ENCODE data around the gene PRR15L. TPM values are rescaled to one million over a fixed set of nuclear protein-coding genes. Genes with fewer than 3 reads are reported as not detected.
A peak's percentile ranks its signal among the peaks of the same experiment; 100 is the strongest.
"Not testable (repeated sequence)": the region's sequence is repeated elsewhere in the genome, so short reads cannot be mapped to it uniquely, and the experiment has no call there.

Gene PRR15L
- total RNA-seq, 1 donor from 2014 or later = not detected

DNA sequence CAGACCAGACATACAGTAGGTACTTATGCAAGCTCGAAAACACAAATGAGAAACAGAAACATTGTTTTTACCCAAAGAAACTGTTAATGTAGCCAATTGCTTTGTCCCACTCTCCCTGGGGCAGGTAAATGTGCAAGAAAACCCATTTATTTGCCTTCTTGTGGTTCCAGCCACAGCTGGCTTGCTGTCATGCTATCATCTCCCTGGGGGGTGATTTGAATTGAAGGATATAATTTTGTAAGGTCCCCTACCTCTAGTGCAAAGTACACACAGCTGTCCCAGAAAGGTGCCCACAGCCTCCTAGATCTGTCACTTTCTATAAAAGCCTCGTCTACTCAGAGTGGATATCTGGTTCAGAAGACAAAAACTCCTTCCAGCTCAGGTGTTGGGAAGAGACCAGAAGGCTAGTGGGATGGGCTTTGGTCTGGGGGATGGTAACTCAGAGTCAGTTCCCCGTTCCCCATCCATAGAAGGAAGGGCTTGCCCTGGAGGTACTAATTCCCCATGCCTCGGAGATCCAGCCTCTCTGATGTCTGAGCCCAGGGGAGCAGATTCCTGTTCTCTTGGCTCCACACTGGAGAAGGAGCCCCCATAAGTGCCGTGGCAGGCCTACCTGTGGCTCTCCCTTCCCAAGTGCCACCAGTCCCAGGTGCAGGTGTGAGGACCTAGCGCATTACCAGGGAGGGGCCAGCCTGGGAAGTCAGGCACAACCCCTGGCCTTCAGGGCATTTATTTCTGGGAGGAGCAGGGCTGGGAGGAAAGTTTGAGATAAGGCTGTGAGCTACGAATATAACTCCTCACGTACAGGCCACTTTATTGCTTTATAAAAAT lies 2.4 kb upstream of the PRR15L start:
- no peak for DNase-seq

DNA sequence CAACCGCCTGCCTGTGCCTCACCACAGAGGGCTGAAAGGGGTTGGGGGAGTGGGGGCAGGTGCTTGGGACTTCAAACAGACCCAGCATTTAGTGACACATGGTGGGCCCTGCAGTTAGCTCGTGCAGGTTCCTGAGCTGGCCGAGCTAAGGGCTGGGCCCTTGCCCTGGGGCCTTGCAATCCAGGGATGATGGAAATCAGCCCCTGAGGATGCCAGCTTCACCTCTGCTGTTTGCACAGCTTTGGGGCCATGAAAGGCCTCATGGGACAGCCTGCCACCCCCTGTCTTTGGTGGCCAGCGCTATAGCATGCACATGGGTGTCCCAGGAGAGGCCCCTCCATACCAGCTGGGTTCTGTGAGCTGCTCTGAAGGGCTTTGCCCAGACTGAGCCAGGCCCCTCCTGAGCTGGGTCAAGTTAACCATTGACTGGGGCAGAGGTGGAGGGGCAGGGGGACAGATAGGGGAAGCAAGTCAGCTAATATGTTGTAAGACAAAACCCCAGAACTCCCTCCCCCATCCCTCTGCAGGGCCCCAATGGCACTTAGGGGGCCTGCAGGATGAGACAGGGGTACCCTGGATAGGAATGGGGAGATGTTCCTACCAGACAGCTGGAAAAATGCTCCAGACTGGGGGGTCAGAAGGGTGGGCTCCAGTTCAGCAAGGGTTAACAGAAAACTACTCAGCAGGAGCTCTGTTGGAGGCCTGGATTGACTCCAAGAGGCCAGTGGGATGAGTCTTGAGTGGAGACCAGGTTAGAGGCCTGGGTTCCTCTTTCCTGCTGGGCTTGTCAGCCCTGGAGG lies 692 bp downstream of the PRR15L start:
- DNase-seq = no peak

DNA sequence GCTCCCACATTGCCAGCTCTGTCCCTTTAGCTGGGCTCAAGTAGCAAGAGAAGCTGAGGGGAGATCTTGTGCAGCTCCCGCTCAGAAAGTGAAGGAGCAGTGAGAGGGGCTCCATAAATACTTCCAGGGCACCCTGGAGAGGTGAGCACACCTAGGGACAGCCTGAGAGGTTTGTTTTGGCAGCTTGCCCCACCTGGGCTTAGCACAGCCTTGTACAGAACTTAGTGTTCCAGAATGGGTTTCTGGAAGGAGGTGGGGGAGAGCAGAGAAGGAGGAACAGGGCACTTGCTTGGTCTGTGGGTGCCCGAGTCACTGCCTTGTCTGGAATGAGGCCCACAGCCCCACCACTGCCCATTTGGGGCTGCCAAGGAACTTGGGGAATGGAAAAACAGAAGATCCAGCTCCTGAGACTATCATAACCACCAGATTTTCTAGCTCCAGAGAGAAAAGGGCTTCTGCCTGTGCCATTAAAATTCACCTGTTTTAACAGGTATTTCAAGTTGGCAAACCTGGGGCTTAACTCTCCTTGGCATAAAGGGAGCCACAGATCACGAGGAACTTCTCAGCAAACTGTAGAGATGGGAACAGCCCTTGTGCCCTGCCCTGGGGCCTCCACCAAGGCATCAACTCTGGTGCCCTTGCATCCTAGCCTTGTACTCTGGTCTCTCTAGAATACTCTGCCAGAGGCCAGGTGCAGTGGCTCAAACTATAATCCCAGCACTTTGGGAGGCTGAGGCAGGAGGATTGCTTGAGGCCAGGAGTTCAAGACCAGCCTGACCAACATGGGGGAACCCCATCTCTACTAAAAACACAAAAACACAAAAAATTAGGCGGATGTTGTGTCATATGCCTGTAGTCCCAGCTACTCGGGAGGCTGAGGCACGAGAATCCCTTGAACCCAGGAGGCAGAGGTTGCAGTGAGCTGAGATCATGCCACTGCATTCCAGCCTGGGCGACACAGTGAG lies 1.9 kb downstream of the PRR15L start:
- no peak for DNase-seq

DNA sequence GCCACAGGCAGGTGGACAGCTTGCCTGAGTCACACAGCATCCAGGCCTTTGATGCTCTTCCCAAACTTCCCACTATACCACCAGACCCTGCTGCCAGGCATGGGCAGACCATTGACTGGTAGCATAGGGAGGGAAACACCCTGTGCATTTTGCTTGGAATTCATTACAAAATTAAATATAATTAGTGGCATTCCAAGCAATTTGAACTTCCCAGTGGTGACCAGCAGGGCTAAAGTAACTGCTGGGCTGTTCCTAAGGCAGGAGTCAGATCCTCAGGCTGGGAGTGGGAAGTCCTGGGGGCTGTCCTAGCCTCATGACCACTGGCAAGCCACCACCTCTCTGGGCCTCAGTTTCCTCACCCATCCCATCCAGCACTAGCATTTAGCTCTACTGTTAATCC lies 3.8 kb downstream of the PRR15L start:
- DNase-seq = no peak

DNA sequence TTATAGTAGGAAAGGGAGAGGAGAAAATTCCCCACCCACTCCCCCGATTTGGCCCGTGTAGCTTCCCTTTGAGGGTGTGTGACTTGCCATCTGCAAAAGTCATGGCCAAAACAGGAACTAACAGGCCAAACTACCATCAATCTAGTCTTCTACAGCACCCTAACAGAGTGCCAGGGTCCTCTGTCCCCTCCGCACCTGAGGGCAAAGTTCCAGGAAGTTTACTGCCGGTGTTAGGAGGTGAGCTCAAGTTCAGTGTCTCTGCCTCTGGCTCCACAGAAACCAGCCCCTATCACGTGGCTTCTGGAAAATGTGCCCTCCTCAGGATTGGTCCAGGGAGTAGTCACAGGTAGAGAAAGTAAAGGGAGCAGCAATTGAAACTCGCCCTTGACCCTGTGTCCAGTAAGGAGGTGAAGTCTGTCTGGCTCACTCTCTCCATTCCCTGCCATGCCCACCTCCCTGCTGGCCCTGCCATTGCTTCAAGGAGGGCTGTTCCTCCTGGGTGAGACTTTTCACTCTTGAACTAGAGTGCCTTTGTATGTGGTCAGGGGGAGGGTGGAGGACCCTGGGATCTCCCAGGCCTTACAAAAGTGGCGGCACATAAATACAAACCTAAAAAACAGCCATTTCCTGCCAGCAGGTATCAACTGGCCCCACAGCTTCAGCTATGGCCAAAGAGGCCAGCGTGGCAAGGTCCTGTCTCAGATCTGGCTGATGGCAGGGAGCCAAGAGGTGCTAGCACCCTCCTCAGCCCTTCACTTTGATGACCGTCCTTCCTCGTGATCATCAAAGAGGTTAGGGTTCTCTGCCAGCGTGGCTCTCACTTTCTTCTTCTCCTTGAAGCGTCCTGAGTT lies 5.3 kb downstream of the PRR15L start:
- no peak for DNase-seq

DNA sequence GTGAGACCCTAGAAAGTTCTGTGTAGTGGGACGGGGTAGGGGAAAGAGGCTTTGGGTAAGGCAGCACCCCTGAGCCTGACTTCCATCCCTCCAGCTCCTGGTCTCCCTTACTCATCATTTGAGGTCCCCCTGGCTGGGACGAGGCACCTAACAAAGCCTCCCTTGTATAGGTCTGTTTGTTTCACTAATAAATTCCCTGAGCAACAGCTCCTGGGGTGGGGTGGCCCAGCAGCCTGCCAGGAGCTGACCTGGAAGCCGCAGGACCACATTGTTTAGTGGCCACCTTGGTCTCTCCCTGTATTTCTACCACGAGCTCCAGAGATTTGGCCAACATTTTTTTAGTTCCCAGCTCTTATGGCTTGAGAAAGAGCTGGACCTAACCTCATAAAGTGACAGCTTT lies 7.2 kb downstream of the PRR15L start:
- DNase-seq = no peak

DNA sequence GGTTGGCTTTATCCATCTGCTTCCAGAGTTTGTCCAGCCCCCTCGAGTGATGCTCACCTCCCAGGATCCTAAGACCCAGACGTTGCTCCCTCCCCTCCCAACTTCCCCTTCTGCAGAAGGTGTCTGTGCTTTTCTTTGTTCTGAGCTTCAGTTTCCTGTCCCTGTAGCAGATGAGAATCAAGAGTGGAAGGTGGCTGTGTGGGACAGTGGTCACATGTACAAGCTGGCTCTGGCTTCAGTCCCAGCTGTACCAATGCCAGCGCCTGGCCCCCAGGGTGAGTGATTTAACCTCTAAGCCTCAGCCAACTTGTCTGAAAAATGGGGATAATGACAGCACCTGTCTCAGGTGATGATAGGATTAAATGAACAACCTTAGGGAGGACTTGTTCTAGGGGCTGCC lies 7.7 kb downstream of the PRR15L start:
- DNase-seq = no peak

DNA sequence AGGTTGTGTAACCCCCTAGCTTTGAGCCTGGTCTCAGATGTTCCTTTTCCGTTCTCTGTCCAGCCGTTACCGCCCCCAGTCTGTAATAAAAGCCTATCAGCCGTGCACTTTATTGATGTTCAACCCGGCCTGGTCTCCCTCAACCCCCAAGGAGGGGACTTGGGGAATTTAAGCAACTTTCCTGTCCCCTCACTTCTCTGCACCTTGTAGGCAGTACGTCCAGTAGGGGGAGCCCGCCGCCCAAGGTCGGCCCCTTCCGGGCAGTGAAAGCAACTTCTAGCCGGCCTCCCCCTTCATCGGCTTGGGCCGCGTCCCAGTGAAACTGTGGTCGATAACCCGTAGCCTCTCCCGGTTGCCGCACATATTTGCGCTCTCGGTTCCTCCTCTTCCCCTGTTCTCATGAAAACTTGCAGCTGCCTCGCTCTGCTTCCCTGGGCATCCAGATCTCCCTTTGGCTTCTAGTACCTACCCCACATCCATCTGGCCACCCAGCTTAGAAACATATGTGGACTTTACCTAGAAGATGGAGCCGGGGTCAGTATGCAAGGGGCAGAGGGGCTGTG lies 8.4 kb downstream of the PRR15L start:
- peak; percentile 84 for DNase-seq

DNA sequence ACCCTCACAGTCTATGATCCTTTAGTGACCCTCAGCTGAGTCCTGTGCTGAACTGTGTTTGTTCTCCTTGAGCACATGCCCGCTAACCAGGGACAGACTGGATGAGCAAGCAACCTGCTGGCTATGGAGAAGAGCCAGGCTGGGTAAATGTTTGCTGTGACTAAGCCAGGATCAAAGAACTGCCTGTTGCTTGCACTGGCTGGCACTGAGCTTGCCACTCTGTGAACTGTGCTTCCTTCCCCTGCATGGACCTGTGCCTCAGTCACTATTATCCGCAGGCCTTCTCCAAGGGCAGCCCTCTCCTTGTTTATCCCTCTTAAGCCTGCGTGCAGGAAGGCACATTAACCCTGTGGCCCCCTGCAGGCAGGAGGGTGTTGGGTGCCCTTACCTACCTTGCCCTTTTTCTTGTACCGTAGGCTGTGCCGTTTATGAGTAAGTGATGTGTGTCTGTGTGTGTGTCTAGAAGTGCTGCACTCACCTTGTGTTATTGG lies 8.9 kb downstream of the PRR15L start:
- DNase-seq = peak; percentile 8

DNA sequence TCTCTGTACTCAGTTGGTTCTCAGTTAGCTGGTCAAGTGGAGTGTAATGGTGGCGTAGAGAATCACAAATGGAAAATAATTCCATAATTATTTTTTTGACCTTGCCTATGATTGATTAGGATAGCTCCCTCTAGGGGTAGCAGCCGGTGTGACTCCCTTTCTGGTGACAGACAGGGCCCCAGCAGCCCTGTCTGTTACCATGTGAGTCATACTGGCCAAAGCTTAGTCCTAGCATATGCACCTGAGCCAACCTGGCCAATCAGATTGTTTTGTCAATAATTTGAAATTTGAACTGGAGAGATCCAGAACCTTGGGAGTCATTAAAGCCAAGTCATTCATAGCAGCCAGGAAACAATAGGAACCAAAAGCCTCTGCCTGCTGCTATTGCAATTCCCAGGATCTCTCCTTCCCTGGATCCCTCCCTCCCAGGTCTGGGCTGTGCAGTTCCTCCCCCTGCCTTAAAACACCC lies 10.7 kb downstream of the PRR15L start:
- DNase-seq = peak; percentile 94

DNA sequence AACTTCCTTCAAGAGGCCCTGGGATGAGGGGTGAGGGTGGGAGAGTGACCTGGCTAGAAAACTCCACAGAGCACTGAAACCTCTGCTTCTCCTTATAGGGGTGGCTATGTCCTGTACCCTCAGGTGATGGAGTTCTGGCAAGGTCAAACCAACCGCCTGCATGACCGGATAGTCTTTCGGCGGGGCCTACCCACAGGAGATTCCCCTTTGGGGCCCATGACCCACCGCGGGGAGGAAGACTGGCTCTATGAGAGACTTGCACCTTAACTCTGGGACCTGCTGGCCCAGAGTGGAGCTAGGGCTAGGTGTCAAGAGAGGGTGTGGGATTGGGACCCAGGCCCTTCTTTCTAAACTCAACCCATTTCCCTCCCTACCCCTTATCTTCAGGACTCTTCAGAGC lies 11.2 kb downstream of the PRR15L start:
- DNase-seq = no peak

DNA sequence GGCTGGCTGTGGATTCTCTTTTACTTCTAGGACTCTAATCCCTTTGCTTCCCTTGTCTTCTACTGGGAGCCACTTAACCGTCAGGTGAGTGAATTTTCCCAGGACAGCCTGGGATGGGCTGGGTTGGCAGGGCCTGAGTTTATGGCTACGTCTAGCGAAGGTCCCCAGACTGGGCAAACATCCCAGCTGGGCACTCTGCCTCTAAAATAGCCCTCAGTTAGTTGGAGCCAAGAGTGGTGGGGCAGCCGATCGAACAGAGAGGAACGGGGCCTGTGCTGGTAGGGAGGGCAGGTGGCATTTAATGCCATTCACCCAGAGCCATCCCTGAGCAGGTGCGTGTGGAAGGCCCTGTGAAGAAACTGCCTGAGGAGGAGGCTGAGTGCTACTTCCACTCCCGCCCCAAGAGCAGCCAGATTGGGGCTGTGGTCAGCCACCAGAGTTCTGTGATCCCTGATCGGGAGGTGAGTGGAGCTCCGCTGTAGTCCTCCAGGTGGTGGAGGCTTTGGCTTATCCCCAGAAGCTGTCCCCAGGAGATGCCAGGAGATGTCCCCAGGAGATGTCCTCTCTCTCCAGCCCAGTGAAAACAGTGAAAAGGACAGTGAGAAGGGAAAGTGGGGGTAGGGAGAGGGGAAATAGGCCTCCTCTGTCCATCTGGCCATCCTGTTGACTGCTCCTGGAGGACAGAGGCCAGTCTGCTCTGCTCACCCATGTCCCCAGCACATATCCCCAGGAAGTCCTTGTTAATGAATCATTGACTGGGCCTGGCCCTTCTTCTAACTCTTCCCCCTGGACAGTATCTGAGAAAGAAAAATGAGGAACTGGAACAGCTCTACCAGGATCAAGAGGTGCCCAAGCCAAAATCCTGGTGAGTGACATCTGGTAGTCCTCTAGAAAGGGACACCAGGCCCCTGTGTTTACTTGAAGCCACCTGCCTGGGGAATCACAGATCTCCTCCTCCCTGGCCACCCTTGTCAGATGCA lies 11.9 kb downstream of the PRR15L start:
- DNase-seq = no peak

DNA sequence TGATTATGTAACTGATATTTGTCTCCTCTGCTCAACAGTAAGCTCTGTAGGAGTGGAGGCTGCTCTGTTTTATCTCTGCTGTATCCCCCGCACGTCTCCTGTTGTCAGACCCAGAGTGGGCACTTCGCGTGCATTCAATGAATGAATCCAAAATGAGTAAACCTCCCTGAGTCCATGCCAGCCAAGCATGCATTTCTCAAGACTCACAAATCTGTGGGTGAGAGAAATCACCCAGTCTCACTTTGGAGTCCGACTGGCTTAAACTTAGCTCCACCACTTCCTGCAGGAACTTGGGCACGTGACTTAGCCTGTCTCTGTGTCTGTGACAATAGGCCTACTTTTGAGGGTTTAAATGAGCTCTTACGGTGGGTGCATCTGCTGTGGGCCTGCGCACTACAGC lies 12.6 kb downstream of the PRR15L start:
- DNase-seq = no peak

DNA sequence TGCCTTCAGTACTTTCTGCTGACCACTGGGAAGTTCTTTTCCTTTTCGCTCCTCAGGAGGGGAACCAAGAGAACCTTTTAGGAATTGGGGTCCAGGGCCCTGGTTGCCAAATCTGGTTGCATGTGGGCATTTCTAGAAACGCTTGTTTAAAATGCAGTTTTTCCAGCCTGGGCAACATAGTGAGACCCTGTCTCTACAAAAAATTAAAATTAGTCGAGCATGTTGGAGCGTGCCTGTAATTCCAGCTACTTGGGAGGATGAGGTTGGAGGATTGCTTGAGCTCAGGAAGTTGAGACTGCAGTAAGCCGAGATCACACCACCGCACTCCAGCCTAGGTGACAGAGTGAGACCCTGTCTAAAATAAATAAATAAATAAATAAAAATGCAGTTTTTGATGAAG lies 15.1 kb downstream of the PRR15L start:
- no peak for DNase-seq

DNA sequence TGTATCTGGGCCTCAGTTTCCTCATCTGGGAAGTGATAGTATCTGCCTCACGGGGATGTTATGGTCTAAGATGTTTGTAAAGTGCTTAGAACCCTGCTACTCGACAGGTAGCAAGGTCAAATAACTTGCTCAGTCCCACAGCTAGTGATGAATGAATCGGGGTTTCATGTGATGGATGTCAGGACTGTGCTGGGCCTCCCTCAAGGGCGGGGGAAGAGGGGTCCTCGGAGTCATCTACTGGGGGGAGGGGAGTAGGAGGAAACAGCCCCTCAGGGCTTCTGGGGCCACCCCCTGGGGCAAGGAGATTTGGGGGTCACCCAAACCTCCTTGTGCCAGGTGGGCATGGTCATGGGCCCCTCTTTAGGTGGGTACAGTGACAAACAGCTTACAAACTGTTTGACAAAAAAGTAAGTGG lies 15.6 kb downstream of the PRR15L start:
- DNase-seq = peak; percentile 6

DNA sequence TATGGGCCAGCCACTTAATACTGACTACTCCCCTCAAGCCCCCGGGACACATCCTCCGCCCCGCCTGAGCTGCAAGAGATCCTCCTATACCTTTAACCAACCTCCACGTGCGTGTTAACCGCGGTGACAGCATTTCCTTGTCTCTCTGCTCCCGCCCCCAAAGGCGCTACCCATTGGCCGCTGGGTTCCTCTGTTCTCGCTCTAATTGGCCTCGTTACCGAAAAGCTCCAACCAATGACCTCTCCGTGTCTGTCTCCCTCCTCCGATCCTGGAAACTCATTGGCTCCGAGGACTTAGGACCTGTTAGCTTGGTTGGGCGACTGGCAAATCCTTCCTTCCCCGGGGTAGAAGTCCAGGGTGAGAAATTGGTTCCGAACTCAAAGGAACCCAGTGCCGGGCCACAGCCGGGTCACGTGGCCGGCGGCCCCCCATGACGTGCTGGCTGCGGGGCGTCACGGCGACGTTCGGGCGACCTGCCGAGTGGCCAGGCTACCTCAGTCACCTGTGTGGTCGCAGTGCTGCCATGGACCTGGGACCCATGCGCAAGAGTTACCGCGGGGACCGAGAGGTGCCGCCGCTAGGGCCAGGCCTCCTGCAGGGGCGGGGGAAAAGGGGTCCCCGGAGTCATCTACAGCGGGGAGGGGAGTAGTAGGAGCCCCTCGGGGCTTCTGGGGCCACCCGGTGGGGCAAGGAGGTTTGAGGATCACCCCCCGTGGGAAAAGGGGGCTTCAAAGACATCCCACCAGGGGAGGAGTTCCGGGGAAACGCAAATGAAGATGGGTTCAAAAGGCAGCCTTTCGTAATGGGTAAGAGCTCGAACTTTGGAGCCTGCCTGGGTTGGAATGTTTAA lies 16.2 kb downstream of the PRR15L start, which contains the start of gene PNPO:
Gene PNPO (plus strand): TSS at position 326 of the 850 bp plus-strand sequence. CDS start 105 bp downstream, at position 431.
- DNase-seq = peak; percentile 99

DNA sequence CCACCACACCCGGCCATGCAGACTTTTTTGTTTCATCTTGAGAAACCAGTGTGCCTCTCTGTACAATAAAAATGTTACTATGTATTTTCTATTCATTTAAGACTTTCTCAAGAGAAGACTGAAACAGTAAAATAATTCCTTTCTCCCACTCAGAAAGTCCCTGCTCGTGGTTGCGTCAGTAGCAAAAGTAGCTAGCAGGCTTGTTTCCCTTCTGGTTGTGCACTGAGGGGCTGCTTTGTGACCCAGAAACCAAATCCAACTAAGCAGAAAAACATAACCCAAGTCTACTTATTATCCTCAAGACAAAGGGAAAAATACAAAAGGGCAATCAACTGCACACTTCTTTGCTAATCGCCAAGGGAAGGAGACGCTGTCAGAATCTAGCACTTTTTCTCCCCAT lies 19.7 kb downstream of the PRR15L start:
- no peak for DNase-seq

DNA sequence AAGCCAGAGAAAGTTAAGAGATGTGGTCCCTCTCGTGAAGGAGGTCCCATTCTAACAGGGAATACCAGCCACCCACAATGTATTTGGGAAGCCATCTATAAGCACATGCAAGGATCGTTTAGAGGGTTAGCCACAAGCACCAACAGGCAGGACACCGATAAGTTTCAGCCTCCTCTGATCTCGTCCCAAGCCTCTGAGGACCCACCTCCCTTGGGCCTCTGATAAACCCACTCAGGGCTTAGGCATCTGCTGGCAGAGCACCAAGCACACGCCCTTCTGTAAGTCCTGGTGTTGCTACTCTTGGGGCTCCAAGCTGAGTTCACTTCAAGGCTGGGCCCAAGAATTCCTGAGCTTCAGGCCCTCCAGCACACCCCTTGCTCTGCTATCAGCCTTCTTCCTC lies 21.7 kb downstream of the PRR15L start:
- no peak for DNase-seq

DNA sequence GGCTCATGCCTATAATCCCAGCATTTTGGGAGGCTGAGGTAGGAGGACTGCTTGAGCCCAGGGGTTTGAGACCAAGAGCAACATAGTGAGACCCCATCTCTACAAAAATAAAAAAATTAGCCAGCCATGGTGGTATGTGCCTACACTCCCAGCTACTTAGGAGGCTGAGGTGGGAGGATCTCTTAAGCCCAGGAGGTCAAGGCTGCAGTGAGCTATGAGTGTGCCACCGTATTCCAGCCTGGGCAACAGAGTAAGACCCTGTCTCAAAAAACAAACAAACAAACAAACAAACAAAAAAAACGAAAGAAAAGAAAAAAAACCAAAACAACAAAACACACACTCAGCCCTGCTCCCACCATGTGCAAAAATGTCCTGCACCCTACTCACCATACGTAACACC lies 22.2 kb downstream of the PRR15L start:
- DNase-seq = not testable (repeated sequence)
